Measurements from ENCODE around the gene RHOBTB1.

Gene RHOBTB1

DNA sequence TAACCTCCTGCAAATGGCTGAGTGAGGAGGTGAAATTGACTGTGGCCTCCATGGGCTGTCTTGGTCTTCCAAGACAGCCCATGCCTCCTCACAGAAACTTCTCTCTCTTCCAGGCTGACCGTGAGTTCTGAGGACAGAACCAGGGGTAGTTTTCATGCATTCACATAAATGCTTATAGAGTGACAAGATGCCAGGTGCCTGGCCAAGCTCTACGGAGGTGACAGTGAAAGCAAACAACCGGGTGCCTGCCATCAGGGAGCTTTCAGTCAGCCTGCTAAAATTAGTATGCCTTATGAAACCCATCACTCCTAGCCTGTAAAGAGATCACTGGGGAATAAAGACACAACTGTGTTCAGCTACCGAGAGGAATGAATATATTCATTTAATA, 919 bp upstream of the RHOBTB1 start:
- H3K27ac ChIP-seq, result peak overlapping the region in 10 of 11 experiments; percentile 83 to 97 (median 94); a peak in 20 of 22 replicates
- no peak for TF ChIP-seq Cebpa-rat (IDR thresholded peaks at IDR 0.05)
- no peaks in the 10 kb centered on the region for H3K27me3 ChIP-seq
- no peaks in the 10 kb centered on the region for H4K20me1 ChIP-seq
- peak overlapping the region; percentile 72 to 92 (median 86) for H3K4me3 ChIP-seq
- H3K9me3 ChIP-seq (replicated peaks in 1 of 11), result no peaks in the 10 kb centered on the region
- H3K4me1 ChIP-seq, result peaks cover 13 to 45% (median 24%) of the 10 kb centered on the region in 10 experiments
- H3K4me2 ChIP-seq, result peak overlapping the region; percentile 78 to 95 (median 94)
- no peaks in the 10 kb centered on the region for H3K36me3 ChIP-seq
- peak overlapping the region; percentile 86 to 96 (median 93); a peak in 21 of 22 replicates for H3K9ac ChIP-seq

DNA sequence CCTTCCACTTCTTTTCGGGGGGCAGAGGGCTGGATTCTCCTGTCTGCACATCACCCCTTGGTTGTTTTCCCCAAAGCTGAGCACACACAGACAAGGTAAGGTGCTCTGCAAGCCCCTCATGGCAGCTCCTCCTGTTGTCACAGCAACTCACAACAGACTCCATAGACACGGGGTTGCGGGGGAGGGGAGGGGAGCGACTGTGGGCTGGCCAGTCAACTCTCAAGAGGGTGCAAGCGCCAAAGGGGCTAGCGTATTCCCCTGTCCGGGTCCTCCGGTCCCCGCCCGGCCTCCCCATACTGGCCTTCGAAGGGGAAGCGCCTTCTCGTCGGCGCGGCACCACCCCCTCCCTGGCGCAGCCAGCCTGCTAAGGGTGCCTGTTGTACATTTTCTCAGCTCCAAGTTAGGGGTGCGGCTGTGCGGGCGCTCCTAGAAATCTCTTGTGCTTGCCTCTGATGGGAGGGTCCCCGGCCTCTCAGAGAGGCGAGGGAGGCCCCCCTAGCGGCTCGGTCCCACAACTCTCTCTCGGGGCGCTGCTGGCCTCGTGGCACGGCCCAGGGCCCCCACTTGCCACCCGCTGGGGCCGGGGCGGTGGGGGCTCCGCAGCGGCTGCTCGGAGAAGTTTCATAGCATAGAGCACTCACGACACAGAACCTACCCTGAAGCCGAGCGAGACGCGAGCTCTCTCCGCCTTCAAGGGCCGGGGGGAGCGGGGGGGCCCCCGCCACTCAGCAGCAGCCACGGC, 498 bp downstream of the RHOBTB1 start:
- no peaks in the 10 kb centered on the region for H3K9me3 ChIP-seq (replicated peaks in 1 of 11)
- peak overlapping the region; percentile 78 to 95 (median 94) for H3K4me2 ChIP-seq
- peaks cover 20 to 45% (median 26%) of the 10 kb centered on the region in 10 experiments for H3K4me1 ChIP-seq
- H3K9ac ChIP-seq, result peak overlapping the region; percentile 86 to 96 (median 93)
- H4K20me1 ChIP-seq, result no peaks in the 10 kb centered on the region
- peak overlapping the region; percentile 72 to 92 (median 86) for H3K4me3 ChIP-seq
- peaks cover 0 to 7% (median 0%) of the 10 kb centered on the region in 11 experiments; a peak in 3 of 22 replicates for H3K36me3 ChIP-seq
- no peak for TF ChIP-seq Cebpa-rat (IDR thresholded peaks at IDR 0.05)
- H3K27ac ChIP-seq, result peak overlapping the region; percentile 78 to 97 (median 94)
- no peaks in the 10 kb centered on the region for H3K27me3 ChIP-seq

DNA sequence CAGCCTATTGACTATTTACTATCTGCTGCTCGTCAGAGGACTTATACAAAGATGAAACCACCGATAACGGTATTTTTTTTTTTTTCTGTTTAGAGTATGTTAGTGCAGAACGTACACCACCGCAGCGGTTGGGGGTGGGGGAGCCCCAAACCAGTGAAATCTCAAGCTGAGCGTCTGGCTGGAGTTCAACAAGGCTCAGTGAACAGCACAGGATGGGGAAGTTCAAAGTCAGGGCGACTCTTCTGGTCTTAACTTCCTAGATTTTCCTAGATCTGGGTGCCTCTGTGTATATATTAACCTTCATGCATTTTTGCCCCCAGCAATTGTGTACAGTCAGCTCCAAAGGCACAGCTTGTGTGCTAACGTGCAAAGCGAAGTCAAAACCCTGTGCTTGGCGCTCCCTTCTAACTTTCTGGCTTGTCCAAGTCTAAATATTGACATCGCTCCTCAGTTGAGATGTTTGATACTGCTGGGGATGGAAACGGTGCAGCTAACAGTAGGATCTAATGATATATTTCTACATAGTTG, 1.1 kb downstream of the RHOBTB1 start:
- Histone ChIP-seq H3K4me2 (peak overlapping the region; percentile 78 to 95 (median 94)), H3K4me1 (peaks cover 20 to 45% (median 26%) of the 10 kb centered on the region in 10 experiments), H3K9ac (peak overlapping the region; percentile 86 to 96 (median 93); a peak in 21 of 22 replicates), H3K27ac (peak overlapping the region; percentile 78 to 97 (median 94)), H3K4me3 (peak overlapping the region; percentile 72 to 92 (median 86)), H3K9me3 (replicated peaks in 1 of 11) (no peaks in the 10 kb centered on the region), H4K20me1 (no peaks in the 10 kb centered on the region), H3K27me3 (no peaks in the 10 kb centered on the region), H3K36me3 (peaks cover 0 to 14% (median 6%) of the 10 kb centered on the region in 11 experiments; a peak in 5 of 22 replicates)
- no peak for TF ChIP-seq Cebpa-rat (IDR thresholded peaks at IDR 0.05)

DNA sequence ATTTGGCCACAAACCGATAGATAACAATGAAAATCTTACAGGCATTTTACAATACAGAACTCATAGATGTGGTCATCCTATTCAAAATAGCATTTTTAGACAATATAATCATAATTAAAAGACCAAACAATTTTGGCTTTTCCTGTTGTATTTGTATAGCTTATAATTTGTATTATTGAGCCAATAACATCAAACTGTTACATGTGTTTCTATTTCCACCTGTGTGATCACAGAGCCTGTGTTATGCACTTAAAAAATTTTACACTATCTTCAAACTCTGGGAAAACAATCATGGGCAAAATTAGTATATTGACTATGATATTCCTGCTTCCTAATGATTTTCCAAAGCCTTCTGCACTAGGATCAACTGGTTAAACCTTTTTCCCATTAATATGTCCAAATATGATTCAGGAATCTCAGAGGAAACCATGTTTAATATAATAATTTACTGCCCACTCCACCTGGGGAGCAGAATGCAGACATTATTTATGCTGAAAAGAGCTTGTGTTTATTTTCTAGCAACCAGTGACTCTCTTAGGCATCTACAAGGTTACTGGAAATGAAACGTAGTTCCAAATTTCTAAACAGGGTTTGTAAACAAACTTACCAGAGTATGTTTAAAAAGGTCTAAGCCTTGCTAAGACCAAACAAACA, 1.7 kb downstream of the RHOBTB1 start:
- H4K20me1 ChIP-seq, result no peaks in the 10 kb centered on the region
- H3K4me3 ChIP-seq, result peak overlapping the region; percentile 72 to 92 (median 86)
- H3K9me3 ChIP-seq (replicated peaks in 1 of 11), result no peaks in the 10 kb centered on the region
- peaks cover 20 to 45% (median 26%) of the 10 kb centered on the region in 10 experiments for H3K4me1 ChIP-seq
- no peaks in the 10 kb centered on the region for H3K27me3 ChIP-seq
- no peak for TF ChIP-seq Cebpa-rat (IDR thresholded peaks at IDR 0.05)
- H3K9ac ChIP-seq, result peak overlapping the region in 10 of 11 experiments; percentile 86 to 96 (median 94); a peak in 15 of 22 replicates
- peaks cover 0 to 16% (median 9%) of the 10 kb centered on the region in 11 experiments; a peak in 6 of 22 replicates for H3K36me3 ChIP-seq
- H3K27ac ChIP-seq, result peak overlapping the region in 10 of 11 experiments; percentile 83 to 97 (median 94); a peak in 11 of 22 replicates
- peak overlapping the region; percentile 78 to 95 (median 94) for H3K4me2 ChIP-seq

DNA sequence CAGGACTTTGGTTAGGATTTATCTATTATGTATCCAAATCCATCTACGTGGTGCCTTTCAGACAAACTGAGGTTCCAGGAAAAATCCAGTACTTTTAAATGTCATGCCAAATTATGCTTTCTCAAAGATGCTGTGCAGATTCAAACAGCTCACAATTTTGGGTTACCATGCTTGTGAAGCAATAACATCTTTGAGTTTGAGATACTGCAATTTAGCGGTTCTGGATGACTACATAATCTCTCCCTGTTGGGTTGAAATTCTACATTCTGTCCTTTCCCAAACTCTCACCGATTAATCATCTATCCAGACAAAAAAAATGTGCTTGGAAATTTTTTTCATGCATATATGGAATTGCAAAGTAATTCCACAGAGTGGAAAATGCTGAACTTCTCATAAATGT, 3.5 kb downstream of the RHOBTB1 start:
- no peak overlapping the region for H3K4me2 ChIP-seq
- H3K27me3 ChIP-seq, result no peaks in the 10 kb centered on the region
- H3K4me1 ChIP-seq, result peaks cover 20 to 32% (median 24%) of the 10 kb centered on the region in 10 experiments
- H4K20me1 ChIP-seq, result no peaks in the 10 kb centered on the region
- TF ChIP-seq Cebpa-rat (IDR thresholded peaks at IDR 0.05), result no peak
- no peak overlapping the region for H3K4me3 ChIP-seq
- no peak overlapping the region for H3K27ac ChIP-seq
- no peaks in the 10 kb centered on the region for H3K9me3 ChIP-seq (replicated peaks in 1 of 11)
- peaks cover 0 to 20% (median 9%) of the 10 kb centered on the region in 11 experiments; a peak in 10 of 22 replicates for H3K36me3 ChIP-seq
- no peak overlapping the region for H3K9ac ChIP-seq

DNA sequence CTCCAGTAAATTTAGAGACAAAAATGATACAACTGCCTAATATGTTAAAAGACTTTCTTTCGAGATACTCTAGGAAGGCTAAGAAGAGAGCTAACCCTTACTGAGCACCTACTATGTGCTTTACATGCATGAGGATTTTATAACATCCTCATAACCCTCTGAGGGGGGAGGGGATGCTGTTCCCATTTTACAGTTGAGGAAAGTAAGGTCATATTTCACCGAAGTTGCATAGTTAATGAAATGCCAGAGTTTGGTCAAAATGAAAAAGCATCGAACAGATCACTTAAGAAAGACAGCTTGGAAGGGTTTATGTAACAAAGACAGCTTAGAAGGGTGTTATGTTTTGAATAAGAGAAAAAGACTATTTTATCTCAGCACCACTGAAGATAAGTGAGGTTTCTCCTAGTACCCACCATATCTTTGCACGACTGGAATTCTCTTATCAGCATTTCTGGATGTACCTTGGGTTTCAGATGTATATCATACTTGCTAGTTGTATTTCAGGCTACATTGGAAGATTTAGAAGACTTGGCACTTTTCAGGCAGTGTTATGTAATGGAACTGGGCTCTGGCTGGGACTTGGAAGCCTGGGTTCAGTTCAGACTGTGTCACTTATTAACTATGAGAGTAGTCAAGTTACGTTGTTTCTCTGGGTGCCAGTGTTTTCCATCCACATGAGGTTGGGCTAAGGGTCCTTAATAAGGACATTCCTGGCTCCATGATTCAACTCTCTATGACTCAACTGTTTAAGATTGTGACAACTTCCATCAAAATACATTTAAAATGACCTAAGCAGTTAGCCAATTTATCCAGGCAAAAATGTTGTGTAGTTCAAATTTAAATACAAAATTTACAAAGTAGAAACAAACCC, 6.0 kb downstream of the RHOBTB1 start:
- no peaks in the 10 kb centered on the region for H3K9me3 ChIP-seq (replicated peaks in 1 of 11)
- TF ChIP-seq Cebpa-rat (IDR thresholded peaks at IDR 0.05), result no peak
- peaks cover 0 to 26% (median 9%) of the 10 kb centered on the region in 11 experiments; a peak in 10 of 22 replicates for H3K36me3 ChIP-seq
- H3K27me3 ChIP-seq, result no peaks in the 10 kb centered on the region
- no peak overlapping the region for H3K4me3 ChIP-seq
- no peak overlapping the region for H3K4me2 ChIP-seq
- peaks cover 9 to 19% (median 15%) of the 10 kb centered on the region in 10 experiments; a peak in 19 of 20 replicates for H3K4me1 ChIP-seq
- H3K9ac ChIP-seq, result no peak overlapping the region
- no peak overlapping the region for H3K27ac ChIP-seq
- no peaks in the 10 kb centered on the region for H4K20me1 ChIP-seq

DNA sequence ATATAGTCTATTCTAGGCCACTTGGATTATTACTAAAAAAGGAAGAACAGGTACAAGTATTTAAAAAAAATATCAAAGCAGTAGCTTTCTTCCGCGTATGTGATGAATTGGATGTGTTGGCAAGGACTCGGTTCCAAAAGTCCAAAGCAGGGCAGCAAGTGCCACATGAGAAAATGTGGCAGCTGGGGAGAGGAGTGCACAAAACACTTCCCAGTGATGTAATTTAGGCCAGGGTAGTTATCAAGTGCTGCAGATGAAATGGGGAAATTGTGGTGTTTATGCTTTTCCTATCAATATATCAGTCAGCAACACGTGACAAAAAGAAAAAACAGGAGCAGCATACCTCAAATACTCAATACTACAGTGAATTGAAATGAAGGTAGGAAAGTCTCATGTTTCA, 7.0 kb downstream of the RHOBTB1 start:
- Histone ChIP-seq H3K36me3 (peaks cover 0 to 30% (median 12%) of the 10 kb centered on the region in 11 experiments; a peak in 10 of 22 replicates), H3K27me3 (no peaks in the 10 kb centered on the region), H3K9me3 (replicated peaks in 1 of 11) (no peaks in the 10 kb centered on the region), H3K4me3 (no peak overlapping the region), H3K9ac (no peak overlapping the region), H4K20me1 (no peaks in the 10 kb centered on the region), H3K4me2 (no peak overlapping the region), H3K4me1 (peaks cover 0 to 13% (median 5%) of the 10 kb centered on the region in 10 experiments; a peak in 14 of 20 replicates), H3K27ac (no peak overlapping the region)
- TF ChIP-seq Cebpa-rat (IDR thresholded peaks at IDR 0.05), result no peak
